Stimulated activated CD8-positive, alpha-beta memory T cell treated with anti-CD3 and anti-CD28 coated beads, Interleukin-15, amount 100 ng/mL, for 24 hours (primary cell): ENCODE results near the gene NRM.
A peak's percentile ranks its signal among the peaks of the same experiment; 100 is the strongest.

Source experiments
- DNase-seq: peaks from one replicate; pipeline ENCODE4 v3.0.0-alpha.2; 2020; ENCODE audit warnings: low read depth

Gene NRM

DNA sequence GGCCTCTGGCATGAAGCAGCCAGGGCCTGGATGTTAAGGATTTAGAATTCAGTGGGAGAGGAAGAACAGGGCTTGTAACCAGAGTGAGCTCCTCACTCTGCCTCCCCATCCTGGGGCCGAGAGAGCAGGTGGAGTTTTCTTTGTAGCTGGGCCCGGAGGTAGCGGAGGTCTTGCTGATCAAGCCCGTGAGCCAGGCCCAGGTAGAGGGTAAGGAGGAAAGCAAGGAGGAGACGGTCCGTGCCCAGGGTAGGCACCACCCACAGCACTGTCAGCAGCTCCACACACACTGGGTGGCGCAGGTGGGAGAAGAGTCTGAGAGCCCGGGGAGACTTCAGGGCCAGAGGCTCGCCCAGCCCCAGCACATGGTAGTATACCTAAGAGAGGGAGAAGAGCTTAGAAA is 2.2 kb downstream of the NRM start:
- no peak for DNase-seq

DNA sequence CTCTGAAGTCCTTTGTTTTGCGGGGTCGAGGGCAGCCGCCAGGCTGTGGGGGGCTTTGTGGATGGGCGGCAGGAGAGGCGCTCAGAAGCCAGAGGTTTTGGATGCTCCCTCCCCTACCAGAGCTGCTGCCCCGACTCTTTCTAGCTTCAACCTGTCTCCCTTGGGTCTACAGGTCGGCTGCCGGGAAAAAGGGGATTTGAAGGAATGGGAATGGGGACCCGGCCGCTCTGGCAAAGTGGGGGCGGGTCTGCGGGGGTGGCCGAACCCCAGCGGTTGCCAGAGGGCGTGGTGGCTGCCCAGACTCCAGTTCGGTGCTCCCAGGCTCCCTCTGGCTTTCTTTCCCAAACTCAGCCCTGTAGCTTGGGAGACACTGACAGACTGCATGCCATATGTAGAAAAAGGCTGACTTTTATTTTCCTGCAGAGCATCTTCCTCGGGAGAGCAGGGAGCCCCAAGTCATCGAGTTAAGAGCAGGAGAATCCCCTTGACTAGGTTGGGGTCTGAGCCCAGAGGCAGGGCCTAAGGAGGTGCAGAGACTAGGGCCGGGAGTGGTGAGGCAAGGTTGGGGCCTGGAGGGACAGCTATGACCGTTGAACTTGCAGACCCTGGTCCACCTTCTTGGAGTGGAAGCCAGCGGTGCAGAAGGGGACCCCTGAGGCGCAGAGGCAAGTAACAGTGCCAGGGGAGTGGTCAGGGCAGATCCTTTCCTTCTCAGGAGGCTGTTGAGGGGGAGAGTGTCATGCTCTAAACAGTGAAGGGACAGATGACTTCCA is 2.9 kb downstream of the NRM start:
- no peak for DNase-seq

- DNase-seq = peak; percentile 61
These were observed 3.7 kb downstream of the NRM start for GRCh38 chr6:30686908-30687658.

DNA sequence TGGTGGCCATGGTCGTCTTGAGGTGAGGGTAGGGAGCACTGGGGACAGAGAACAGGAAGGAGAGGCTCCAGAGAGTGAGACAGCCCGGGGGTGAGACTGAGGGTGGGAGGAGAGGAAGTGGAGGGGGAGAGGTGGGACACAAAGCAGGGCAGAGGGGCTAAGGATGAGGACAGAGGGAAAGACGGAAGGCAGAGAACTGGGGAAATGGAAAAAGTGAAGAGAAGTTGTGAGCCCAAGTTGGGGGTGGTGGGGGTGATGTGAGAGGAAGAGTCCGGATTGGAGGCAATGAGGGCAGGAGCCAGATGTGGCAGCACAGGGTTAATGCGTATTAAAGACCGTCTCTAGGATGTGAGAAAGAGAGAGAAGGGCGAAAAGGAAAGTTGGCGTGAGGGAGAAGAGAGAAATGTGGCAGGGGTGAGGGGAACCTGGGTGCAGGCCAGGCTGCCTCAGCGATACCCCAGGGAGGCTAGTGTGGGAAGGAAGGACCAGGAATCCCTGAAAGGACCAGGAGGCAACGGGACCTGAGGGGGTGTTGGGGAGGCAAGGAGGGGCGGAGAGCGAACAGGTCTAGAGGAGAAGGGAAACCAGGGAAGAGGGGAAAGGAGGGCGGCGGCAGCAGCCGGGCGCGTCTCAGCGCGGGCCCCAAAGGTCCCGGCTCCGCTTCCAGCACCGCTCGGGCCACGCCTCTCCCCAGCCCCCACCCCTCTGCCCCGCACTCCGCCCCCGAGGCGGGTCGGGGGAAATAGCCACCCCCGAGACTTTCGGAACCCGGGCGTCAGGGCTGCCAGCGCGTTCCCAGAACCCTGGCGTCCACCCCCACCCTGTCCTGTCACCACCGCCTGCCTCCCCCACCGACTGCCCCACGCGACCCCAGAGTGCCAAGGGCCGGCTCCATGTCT is 4.5 kb downstream of the NRM start, which contains the start of gene PPP1R18:
Gene PPP1R18 (minus strand): TSS at position 637 of the 899 bp plus-strand sequence. CDS start 627 bp downstream, at position 10.
- DNase-seq = peak; percentile 66

DNA sequence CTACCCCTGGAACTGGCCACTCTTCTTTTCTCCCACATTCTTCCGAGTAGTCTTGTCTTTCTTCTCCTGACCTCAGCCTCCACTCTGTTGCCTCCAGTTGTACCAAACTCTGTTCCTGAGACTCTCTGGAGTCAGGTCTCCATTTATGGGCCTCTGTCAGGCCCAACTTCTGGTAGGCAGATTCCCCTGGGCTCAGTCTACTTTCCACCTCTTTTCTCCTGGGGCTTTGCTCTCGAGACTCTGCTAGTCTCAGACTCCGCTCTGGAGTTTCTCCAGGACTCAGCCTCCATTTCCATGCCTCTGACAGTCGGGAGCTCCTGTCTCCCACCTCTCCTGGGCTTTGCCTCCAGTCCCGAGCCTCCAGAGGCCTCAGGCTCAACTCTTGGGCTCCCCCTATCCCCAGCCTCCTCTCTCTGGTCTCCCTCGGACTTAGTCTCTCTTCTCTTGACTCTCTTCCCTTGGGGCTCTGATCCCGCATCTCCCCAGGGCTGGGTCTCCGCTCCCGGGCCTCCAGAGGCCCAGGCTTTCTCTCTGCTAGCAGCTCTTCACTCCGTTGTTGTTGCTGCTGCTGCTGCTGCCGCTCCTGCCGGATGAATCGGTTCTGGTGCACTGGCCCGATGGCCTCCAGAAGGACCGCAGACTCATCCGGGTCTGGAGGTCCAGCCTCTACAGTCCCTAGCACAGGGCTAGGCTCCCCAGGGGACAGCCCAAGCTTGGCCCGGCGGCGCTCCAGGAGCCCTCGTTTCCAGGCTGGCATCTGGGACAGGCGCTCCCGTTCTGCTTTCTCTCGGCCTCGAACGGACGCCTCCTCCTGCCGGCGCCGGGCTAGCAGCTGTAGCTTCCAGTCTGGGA is 5.4 kb downstream of the NRM start:
- DNase-seq = no peak

GRCh38 chr6:30684386-30685156 is 6.2 kb downstream of the NRM start:
- no peak for DNase-seq

- DNase-seq = no peak
These were observed 6.8 kb downstream of the NRM start for GRCh38 chr6:30683980-30684338.

GRCh38 chr6:30683183-30683979 is 7.4 kb downstream of the NRM start:
- DNase-seq = no peak

GRCh38 chr6:30682143-30683117 is 8.4 kb downstream of the NRM start:
- DNase-seq = peak; percentile 59

GRCh38 chr6:30681766-30682142 is 9.0 kb downstream of the NRM start:
- DNase-seq = no peak

- no peak for DNase-seq
These were observed 10.8 kb downstream of the NRM start for GRCh38 chr6:30679765-30680535.

- peak; percentile 88 for DNase-seq
These were observed 11.6 kb downstream of the NRM start for GRCh38 chr6:30678964-30679726.

GRCh38 chr6:30676660-30677285 is 14.0 kb downstream of the NRM start:
- no peak for DNase-seq

- DNase-seq = peak; percentile 67
These were observed 18.1 kb downstream of the NRM start, which contains the start of gene DHX16 for GRCh38 chr6:30672445-30673253. DHX16 (minus strand) TSS chr6:30673006; CDS start chr6:30672841, 165 bp downstream.

DNA sequence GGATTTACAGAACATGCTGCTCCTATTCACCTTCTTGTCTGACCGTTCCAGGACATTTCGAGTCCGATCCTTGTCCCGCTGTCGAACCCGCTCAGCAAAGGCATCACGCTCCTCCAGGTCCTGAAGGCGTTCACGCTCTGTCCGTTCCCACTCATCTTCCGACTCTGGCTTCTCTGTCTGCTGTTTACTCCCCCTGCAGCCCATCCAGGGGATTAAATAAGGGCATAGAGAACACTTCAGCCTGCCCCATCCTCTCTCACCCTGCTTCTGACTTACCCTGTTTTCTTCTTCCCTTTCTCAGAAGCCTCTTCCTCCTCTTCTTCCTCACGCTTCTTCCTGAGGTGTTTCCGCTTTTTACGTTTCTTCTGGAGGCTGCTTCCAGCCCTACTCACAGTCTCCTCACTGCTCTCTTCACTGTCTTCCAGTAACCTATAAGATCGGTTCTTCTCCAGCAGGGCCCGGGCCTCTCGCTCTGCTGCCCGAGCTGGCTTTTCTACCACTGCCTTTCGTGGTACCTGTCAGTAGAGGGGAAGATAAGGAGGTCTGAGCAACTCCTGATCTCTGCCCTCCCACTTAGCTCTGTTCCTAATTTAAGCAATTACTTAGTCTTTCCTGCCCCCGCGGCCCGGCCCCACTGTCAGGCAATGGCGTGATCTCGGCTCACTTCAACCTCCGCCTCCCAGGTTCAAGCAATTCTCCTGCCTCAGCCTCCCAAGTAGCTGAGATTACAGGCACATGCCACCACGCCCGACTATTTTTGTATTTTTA is 19.8 kb downstream of the NRM start:
- no peak for DNase-seq
